C1 segment of cervical spinal cord (tissue), 14 donors: Measurements from ENCODE around the gene FGD4.

ENCODE experiments used
- DNase-seq, 14 donors: peaks; one replicate each; lab custom pipeline; 2025; lab: John Stamatoyannopoulos, UW

The FGD4 gene

GRCh38 chr12:32402946-32403345, 3.6 kb downstream of the FGD4 start:
- no peak for DNase-seq

- no peak for DNase-seq
Observed at GRCh38 chr12:32407795-32408194, 8.4 kb downstream of the FGD4 start.

DNA sequence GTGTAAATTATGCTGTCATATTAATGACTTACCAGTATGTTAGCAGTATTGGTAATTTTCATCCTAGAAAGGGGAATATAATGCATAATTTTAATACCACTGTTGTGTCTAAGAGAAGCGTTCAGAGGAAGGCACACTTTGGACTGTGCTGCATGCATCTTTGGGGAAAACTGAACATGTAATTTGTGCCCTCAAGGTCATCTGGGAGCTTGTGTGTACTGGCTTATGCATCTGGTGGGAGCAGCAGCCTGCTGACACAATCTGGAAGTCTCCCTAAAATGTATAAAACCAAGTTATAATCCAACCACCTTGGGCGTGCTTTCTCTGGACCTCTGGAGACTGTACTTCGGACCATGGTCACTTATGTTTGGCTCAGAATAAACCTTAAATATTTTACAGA, 14.1 kb downstream of the FGD4 start:
- no peak for DNase-seq

DNA sequence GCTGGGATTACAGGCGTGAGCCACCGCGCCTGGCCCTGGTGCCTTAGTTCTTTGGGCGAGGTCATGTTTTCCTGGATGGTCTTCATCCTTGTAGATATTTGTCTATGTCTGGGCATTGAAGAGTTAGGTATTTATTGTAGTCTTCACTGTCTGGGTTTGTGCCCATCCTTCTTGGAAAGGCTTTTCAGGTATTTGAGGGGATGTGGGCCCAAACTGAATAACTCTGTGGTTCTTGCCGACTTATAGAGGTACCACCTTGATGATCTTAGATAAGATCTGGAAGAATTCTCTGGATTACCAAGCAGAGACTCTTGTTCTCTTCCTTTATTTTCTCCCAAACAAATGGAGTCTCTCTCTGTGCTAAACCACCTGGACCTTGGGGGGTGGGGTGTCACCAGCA, 18.9 kb downstream of the FGD4 start:
- DNase-seq, result no peak

- no peak for DNase-seq
Observed at GRCh38 chr12:32418903-32419519, 19.7 kb downstream of the FGD4 start.

GRCh38 chr12:32419520-32419960, 20.2 kb downstream of the FGD4 start:
- no peak for DNase-seq

- no peak for DNase-seq
Observed at GRCh38 chr12:32420356-32420755, 21.0 kb downstream of the FGD4 start.

- no peak for DNase-seq
Observed at GRCh38 chr12:32423559-32423958, 24.2 kb downstream of the FGD4 start.

DNA sequence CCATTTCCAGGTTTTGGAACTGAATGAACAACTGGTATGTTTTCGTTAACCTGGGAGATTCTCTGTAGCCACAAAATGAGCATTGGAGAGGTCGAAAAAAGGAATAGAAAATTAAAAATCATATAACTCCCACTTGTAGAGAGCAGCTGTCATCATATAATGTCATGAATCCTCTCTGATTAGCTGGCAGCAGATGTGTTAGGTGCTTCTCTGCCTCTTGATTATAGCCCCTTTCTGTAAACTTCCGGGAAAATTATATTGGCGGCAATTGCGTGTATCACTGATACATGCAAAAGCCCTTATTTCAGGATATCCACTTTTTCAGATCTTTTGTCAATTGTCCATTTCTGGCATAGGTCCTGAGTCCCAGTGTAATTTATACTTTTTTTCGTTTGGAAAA, 31.7 kb downstream of the FGD4 start:
- no peak for DNase-seq

DNA sequence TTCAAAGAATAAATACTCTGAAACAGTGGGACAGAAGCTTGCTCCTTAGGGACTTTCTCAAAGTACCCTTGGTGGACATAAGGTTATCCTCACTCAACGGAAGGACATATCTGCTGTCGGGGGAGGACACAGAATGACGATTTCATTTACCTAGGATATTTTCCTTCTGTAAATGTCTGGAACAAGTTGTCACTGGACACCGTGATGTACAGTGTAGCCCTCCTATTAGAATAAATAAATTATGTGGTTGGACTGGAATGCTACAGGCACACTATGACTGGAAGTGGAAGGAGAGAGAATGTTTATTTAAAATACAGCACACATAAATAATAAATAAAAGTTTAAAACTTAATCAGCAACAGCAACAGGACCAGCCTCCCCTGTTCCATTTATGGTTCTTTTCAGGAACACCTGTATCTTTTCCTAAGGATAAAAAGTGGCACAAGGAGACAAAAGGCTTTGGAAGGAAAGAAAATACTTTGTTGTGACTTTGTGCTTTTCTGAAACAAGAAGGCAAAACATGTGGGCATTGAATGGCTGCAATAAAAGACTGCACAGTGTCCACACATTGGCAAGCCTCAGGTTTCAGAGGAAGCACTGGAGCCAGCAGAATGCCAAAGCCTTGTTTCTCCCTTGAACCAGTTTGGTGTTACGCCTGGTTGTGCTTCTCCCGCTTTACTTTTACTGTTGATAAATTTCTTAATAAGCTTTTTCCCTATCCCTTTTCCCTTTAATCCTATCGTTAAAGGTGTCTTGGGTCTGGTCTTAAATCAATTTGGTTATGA, 36.8 kb downstream of the FGD4 start:
- no peak for DNase-seq

GRCh38 chr12:32437095-32437515, 37.7 kb downstream of the FGD4 start:
- DNase-seq, result no peak

- DNase-seq, result no peak
Observed at GRCh38 chr12:32440120-32440865, 40.9 kb downstream of the FGD4 start.

DNA sequence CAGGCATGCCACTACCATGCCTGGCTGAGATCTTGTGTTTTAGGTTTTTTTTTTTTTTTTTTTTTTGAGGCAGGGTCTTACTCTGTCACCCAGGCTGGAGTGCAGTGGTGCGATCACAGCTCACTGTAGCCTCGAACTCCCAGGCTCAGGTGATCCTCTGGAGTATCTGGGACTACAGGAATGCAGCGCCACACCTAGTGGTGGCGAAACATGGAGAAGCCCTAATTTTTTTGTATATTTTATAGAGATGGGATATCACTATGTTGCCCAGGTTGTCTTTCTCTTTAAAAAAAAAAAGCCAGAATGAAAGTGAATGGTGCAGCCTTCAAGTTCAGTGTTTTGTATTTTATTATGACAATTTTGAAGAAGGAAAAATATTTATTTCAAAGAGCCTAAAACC, 44.1 kb downstream of the FGD4 start:
- DNase-seq, result no peak

GRCh38 chr12:32444895-32445294, 45.5 kb downstream of the FGD4 start:
- DNase-seq, result no peak

DNA sequence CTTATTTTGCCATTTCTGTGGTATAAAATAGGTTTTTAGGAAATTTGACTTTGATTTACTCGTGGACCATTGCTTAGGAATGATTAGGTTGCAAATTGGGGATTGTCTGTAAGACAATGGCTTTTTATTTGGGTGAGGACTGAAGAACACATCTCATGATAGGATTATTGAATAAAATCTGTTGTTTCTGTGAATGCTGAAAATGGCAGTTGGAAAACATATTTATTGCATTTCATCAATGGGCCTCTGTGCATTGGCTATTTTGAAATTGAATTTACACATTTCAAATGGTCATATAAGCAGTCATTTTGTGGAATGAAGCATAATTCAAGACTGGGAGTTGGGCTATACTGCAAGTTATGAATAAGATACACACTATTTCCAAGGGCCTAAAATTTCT, 46.0 kb downstream of the FGD4 start:
- no peak for DNase-seq

DNA sequence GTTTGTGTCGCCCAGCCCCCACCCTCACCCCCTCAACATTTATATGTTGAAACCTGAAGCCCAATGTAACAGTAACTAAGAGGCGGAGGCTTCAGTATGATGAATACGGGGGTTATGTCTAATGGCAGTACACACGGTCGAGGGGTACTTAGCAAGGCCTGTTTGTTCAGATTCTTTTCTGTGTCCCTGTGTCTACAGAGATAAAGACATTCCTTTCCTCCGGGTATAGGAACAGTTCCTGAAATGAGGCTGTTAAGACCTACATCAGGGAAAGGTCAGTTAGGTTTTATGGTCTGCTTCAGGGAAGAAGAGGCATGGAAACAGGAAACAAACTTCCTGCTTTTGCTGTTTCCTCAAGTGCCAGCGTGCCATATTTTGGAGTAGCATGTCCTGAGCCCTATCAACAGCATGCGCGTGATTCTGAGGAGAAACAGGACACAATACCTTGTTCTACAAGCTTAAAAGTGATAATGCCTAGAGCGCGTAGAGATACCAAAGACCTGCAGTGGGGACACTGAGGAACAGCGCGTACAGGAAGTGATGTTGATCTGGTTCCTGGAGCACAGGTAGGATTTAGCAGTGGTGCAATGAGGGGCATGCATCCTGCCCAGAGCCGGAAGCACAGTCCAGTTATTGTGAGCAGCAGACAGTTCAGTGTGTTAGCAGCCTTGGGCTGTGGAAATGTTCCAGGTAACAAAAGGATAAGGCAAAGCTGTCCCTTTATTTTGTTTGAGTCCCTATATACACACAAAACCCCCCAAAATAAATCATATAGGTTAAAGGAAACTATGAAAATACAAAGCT, 47.2 kb downstream of the FGD4 start:
- no peak for DNase-seq

GRCh38 chr12:32448586-32448985, 49.2 kb downstream of the FGD4 start:
- DNase-seq, result no peak

DNA sequence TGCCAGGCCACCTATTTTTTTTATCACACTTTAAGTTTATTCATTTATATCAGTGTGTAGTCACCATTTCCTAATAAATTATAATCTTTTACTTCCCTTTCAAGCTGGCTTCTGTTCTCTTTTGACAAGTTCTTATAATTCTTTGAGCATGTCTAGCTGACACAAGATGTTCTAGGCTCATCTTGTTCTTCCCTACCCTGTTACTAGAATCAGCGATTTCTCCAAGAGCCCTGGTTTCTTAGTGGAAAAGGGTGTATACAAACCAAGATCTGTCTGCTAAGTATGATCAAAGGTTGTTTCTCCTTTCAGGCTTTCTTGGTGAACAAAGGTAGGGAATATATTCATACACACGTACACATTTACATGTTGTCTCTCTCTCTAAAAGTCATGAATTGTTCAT, 51.0 kb downstream of the FGD4 start:
- DNase-seq, result no peak

GRCh38 chr12:32450768-32451167, 51.4 kb downstream of the FGD4 start:
- DNase-seq, result no peak

- DNase-seq, result no peak
Observed at GRCh38 chr12:32451816-32452215, 52.5 kb downstream of the FGD4 start.

DNA sequence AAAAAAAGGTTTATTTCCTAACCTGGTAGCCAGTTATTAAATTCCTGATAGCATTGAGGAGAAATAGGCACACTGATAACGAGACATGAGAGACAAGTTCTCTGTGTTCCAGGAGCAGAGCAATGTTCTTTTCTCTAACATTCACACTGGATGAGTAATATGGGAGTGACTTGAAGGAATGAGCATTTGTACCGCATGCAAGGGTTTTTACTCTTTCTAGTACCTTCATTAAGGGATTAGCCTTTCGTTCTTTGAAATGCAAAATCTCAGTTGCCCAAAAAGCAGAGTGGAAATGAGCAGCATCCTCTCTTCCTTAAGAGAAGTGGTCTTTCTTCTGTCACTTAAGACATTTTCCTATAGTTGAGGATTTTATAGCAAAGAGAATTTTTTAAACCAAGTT, 54.7 kb downstream of the FGD4 start:
- DNase-seq, result no peak

- no peak for DNase-seq
Observed at GRCh38 chr12:32454866-32455265, 55.5 kb downstream of the FGD4 start.
